Naive thymus-derived CD8-positive, alpha-beta T cell (primary cell): Measurements from ENCODE around the gene NPIPB12. TPM values are rescaled to one million over a fixed set of nuclear protein-coding genes. Genes with fewer than 3 reads are reported as not detected.
"Not testable (repeated sequence)": the region's sequence is repeated elsewhere in the genome, so short reads cannot be mapped to it uniquely, and the experiment has no call there.

Experiments
- ATAC-seq, 2 donors: fragments of 150-1000 bp; cut with Tn5 transposase in 1 of 2; sonication (Bioruptor Pico), chemical (Tn5 transposase) in 1 of 2; 1 replicate in 1 of 2; 2 replicates in 1 of 2; pipeline ENCODE4 v1.10.0; 2021; ENCODE audit warnings: mild to moderate bottlenecking in 2 of 2, moderate library complexity in 2 of 2
- POLR2A ChIA-PET: fragments of 350-600 bp; sonication (Branson Sonifier 250); formaldehyde crosslinking; loops from one replicate; lab custom pipeline; 2021; ENCODE audit warnings: antibody characterized with exemption; lab: Charles Lee
- DNase-seq, 10 donors: peaks; one replicate each; pipeline versions ENCODE4 v3.0.0 to v3.0.0-alpha.2; 2020 to 2022
- H3K27ac Mint-ChIP-seq, 10 donors: one replicate each; pipeline ENCODE4 v1.8.0; 2020 to 2022; ENCODE audit warnings: mild to moderate bottlenecking in 10 of 10, mixed read lengths in 10 of 10, moderate library complexity in 4 of 10, inconsistent platforms in 1 of 10
- H3K27me3 Mint-ChIP-seq, 5 donors: one replicate each; pipeline ENCODE4 v1.8.0; 2021 to 2022; ENCODE audit warnings: mixed read lengths in 5 of 5
- H3K36me3 Mint-ChIP-seq, 3 donors: one replicate each; pipeline ENCODE4 v1.8.0; 2020 to 2022; ENCODE audit warnings: mixed read lengths in 3 of 3, mild to moderate bottlenecking in 2 of 3, inconsistent platforms in 1 of 3
- H3K4me1 Mint-ChIP-seq, 4 donors: one replicate each; pipeline ENCODE4 v1.8.0; 2021 to 2022; ENCODE audit warnings: mixed read lengths in 4 of 4
- H3K4me3 Mint-ChIP-seq, 10 donors: one replicate each; pipeline ENCODE4 v1.8.0; 2020 to 2022; ENCODE audit warnings: mild to moderate bottlenecking in 10 of 10, mixed read lengths in 10 of 10, moderate library complexity in 6 of 10, inconsistent platforms in 1 of 10
- H3K9me3 Mint-ChIP-seq, 9 donors: one replicate each; pipeline ENCODE4 v1.8.0; 2020 to 2022; ENCODE audit warnings: mixed read lengths in 9 of 9, mild to moderate bottlenecking in 3 of 9, inconsistent platforms in 1 of 9, moderate library complexity in 1 of 9
- polyA plus RNA-seq, 3 donors: library from polyadenylated mRNA; unstranded; fragments of 300-500 nt; fragmentation: Illumina TruSeq; gene quantifications; one replicate each; pipeline ENCODE4 v1.2.3, GENCODE V29; 2021
- total RNA-seq, 8 experiments: library from RNA in 2 of 8; stranded (reverse) in 2 of 8; gene quantifications; one replicate each; pipeline ENCODE4 v1.2.3 and lab custom pipeline; 2021 to 2026

Gene NPIPB12
- total RNA-seq = 100 to 1,000 TPM; 139 to 160 TPM
- 1 to 10 TPM; 1.9 to 5.0 (median 2.5) TPM for polyA plus RNA-seq
- 0.52 to 1.5 (median 0.95) reads per million in 6 experiments for total RNA-seq (lab: John Stamatoyannopoulos, UW)

GRCh38 chr16:29506308-29506707, at the start of gene NPIPB12:
Gene NPIPB12 (minus strand): TSS chr16:29506408.
- DNase-seq, H3K36me3 Mint-ChIP-seq, H3K27me3 Mint-ChIP-seq, ATAC-seq, H3K27ac Mint-ChIP-seq, H3K4me1 Mint-ChIP-seq, H3K9me3 Mint-ChIP-seq, POLR2A ChIA-PET, H3K4me3 Mint-ChIP-seq: not testable (repeated sequence)

GRCh38 chr16:29521520-29521919, 15.3 kb upstream of the NPIPB12 start:
- ATAC-seq, DNase-seq, POLR2A ChIA-PET: not testable (repeated sequence)

GRCh38 chr16:29482276-29482675, 23.9 kb downstream of the NPIPB12 start:
- POLR2A ChIA-PET, H3K4me1 Mint-ChIP-seq, ATAC-seq, H3K4me3 Mint-ChIP-seq, H3K27me3 Mint-ChIP-seq, H3K36me3 Mint-ChIP-seq, H3K27ac Mint-ChIP-seq, H3K9me3 Mint-ChIP-seq: not testable (repeated sequence)
- peak in 2 of 10 donors; percentile 0 to 64 for DNase-seq

More at GRCh38 chr16:29521520-29521919, 15.3 kb upstream of the NPIPB12 start:
- H3K36me3 Mint-ChIP-seq, H3K9me3 Mint-ChIP-seq, H3K27ac Mint-ChIP-seq, H3K4me1 Mint-ChIP-seq, H3K4me3 Mint-ChIP-seq, H3K27me3 Mint-ChIP-seq: not testable (repeated sequence)

- DNase-seq, H3K9me3 Mint-ChIP-seq, H3K4me1 Mint-ChIP-seq, H3K27me3 Mint-ChIP-seq, H3K36me3 Mint-ChIP-seq, H3K27ac Mint-ChIP-seq, POLR2A ChIA-PET, H3K4me3 Mint-ChIP-seq: not testable (repeated sequence)
- ATAC-seq = peak; percentile 56 to 89
Observed at GRCh38 chr16:29472065-29472464, 34.1 kb downstream of the NPIPB12 start.

- H3K27me3 Mint-ChIP-seq, POLR2A ChIA-PET, H3K9me3 Mint-ChIP-seq, H3K4me1 Mint-ChIP-seq, H3K36me3 Mint-ChIP-seq: not testable (repeated sequence)
- peak; percentile 13 to 61 for ATAC-seq
- peak overlapping the region in 5 of 10 donors; percentile 18 to 81 (median 72) for H3K27ac Mint-ChIP-seq
- peak overlapping the region in 6 of 10 donors; percentile 30 to 68 (median 52) for H3K4me3 Mint-ChIP-seq
- peak in 6 of 10 donors; percentile 1 to 59 (median 24) for DNase-seq
Observed at GRCh38 chr16:29469660-29470059, 36.5 kb downstream of the NPIPB12 start.

GRCh38 chr16:29467654-29468366, 38.4 kb downstream of the NPIPB12 start:
- H3K4me3 Mint-ChIP-seq, H3K27me3 Mint-ChIP-seq, POLR2A ChIA-PET, H3K9me3 Mint-ChIP-seq, H3K36me3 Mint-ChIP-seq, H3K4me1 Mint-ChIP-seq, ATAC-seq, DNase-seq, H3K27ac Mint-ChIP-seq: not testable (repeated sequence)

GRCh38 chr16:29466904-29467303, 39.3 kb downstream of the NPIPB12 start:
- POLR2A ChIA-PET = not testable (repeated sequence)

GRCh38 chr16:29465985-29466824, 40.0 kb downstream of the NPIPB12 start:
- DNase-seq, H3K4me3 Mint-ChIP-seq, H3K4me1 Mint-ChIP-seq, H3K27ac Mint-ChIP-seq, H3K36me3 Mint-ChIP-seq, H3K9me3 Mint-ChIP-seq, POLR2A ChIA-PET, H3K27me3 Mint-ChIP-seq: not testable (repeated sequence)
- ATAC-seq = peak; percentile 77

More at GRCh38 chr16:29466904-29467303, 39.3 kb downstream of the NPIPB12 start:
- ATAC-seq = peak; percentile 61 to 71
- not testable (repeated sequence) for H3K4me1 Mint-ChIP-seq, H3K36me3 Mint-ChIP-seq, H3K27ac Mint-ChIP-seq, H3K27me3 Mint-ChIP-seq, H3K4me3 Mint-ChIP-seq, H3K9me3 Mint-ChIP-seq, DNase-seq

GRCh38 chr16:29460647-29461030, 45.6 kb downstream of the NPIPB12 start:
- H3K4me1 Mint-ChIP-seq, H3K36me3 Mint-ChIP-seq, H3K27me3 Mint-ChIP-seq, H3K4me3 Mint-ChIP-seq, POLR2A ChIA-PET, H3K27ac Mint-ChIP-seq, DNase-seq, H3K9me3 Mint-ChIP-seq, ATAC-seq: not testable (repeated sequence)

- H3K36me3 Mint-ChIP-seq, POLR2A ChIA-PET, DNase-seq, H3K4me1 Mint-ChIP-seq, ATAC-seq, H3K27ac Mint-ChIP-seq, H3K4me3 Mint-ChIP-seq, H3K9me3 Mint-ChIP-seq, H3K27me3 Mint-ChIP-seq: not testable (repeated sequence)
Observed at GRCh38 chr16:29459706-29460646, 46.2 kb downstream of the NPIPB12 start, which contains the start of gene SULT1A4. Gene SULT1A4 (plus strand): TSS chr16:29459913. CDS start chr16:29461386, 1,473 bp downstream.

GRCh38 chr16:29457660-29458059, 48.5 kb downstream of the NPIPB12 start:
- POLR2A ChIA-PET, H3K27ac Mint-ChIP-seq, H3K4me1 Mint-ChIP-seq, ATAC-seq, H3K9me3 Mint-ChIP-seq, H3K27me3 Mint-ChIP-seq, H3K4me3 Mint-ChIP-seq, H3K36me3 Mint-ChIP-seq: not testable (repeated sequence)
- DNase-seq = peak in 1 of 10 donors; percentile 26

- H3K4me3 Mint-ChIP-seq, H3K9me3 Mint-ChIP-seq, DNase-seq, H3K4me1 Mint-ChIP-seq, H3K27ac Mint-ChIP-seq, H3K27me3 Mint-ChIP-seq, H3K36me3 Mint-ChIP-seq, POLR2A ChIA-PET: not testable (repeated sequence)
- peak; percentile 69 to 74 for ATAC-seq
Observed at GRCh38 chr16:29454828-29455227, 51.4 kb downstream of the NPIPB12 start.
